ENCODE measurements around the gene SLCO2B1.

SLCO2B1 gene

DNA sequence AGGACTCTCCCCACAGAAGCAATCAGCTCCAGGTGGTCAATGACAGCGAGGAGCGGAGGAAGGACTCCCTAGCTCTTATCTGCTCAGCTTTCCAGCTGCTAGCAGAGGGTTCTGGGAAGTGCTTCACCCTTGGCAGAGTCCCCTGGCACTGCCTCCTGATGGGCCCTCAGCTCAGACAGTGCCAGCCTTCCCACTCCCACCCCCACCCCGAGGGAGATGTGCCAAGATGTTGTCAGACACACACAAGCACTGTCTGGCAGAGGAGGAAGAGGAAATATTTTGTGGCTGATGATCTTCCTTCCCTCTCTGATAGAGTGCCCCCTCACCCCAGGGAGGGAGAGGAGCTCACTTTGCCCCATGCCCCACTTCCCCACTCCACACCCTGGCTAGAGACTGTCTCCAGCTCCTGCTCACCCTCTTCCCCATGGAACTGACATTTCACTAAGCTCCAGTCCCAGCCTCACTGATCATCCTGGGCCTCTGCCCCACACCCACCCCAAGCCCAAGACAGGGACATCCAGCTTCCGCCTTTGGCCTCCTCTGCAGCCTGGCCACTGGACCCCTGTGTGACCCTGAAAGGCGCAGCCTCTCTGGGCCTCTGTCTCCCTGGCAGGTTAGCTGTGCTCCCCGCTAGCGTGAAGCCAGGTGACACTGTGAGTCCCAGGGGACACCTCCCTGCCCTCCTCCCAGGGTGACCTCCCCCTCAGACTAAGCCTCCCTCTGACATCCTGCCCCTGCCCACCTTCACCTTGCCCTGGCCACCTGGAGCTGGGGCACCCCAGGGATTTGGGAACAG is 44.5 kb downstream of the SLCO2B1 start:
- DNase-seq (ENCODE audit: low spot score): no peak

DNA sequence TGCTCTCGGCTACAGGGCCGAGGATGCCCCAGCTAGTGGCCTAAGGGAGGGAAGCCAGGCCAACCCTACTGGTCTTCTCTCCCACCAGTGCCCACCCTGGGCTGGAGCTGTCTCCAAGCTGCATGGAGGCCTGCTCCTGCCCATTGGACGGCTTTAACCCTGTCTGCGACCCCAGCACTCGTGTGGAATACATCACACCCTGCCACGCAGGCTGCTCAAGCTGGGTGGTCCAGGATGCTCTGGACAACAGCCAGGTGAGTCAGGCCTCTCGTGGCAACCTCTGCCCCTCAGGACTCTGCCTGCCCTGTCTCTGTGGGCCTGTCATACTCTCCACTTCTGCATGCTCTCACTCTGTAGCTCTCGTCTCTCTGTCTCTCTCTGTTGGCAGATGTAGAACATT is 45.5 kb downstream of the SLCO2B1 start:
- DNase-seq (ENCODE audit: low spot score): no peak

GRCh38 chr11:75197512-75198277 is 46.8 kb downstream of the SLCO2B1 start:
- DNase-seq (ENCODE audit: low spot score): no peak

DNA sequence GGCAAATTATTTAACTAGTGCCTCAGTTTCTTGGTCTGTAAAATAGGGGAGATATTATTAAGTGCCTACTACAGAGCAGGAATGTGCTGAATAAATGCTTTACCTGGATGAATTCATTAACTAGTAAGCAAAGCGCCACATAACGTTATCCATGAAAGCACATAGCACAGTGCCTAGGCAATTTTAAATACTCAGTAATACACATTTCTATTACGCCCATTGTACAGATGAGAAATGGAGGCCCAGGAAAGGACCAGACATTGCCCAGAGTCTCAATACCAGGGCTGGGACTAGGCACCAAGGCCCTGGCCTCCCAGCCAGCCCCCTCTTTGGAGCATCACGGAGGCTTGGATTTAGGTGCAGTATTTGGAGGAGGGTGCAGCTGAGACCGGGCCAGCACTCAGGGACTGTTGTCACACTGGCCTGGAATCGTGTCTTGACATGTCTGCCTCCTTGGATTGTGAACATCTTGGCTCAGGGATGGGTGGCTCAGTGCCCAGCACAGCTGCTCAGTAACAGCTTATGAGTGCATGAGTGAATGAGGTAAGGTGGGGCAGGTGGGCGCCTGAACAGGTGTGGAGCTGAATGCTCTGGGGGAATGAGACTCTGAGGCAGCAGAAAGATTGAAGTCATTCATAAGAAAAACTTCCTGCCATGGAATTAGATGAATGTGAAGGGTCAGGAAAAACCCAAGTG is 47.5 kb downstream of the SLCO2B1 start:
- DNase-seq (ENCODE audit: low spot score): no peak

DNA sequence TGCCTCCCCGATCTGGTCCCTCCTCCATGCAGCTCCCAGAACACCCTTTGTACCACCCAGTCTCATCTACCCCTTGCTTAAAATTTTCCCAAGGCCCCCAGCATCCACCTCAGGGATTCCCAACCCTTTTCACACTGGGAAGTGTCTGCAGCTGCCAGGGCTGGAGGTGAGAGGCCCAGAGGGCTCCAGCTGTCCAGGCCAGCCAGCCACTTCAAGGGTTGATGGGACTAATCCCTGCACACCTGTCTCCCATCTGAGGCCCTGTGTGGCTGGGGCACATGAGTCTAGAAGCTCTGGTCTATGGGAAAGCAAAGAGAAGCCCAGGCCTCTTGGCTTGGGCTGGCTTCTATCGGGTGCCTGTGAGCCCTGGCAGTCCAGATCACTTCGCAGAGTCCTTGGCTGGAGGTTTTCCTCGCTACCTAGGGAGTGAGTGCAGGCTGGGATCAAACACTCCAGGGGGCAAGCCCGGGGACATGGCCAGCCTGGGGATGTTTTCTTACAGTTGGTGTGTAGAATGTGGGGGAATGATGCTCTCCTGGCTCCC is 48.6 kb downstream of the SLCO2B1 start:
- no peak for DNase-seq (ENCODE audit: low spot score)

GRCh38 chr11:75200051-75200450 is 49.1 kb downstream of the SLCO2B1 start:
- DNase-seq (ENCODE audit: low spot score): no peak

GRCh38 chr11:75200531-75200930 is 49.6 kb downstream of the SLCO2B1 start:
- DNase-seq (ENCODE audit: low spot score): no peak

DNA sequence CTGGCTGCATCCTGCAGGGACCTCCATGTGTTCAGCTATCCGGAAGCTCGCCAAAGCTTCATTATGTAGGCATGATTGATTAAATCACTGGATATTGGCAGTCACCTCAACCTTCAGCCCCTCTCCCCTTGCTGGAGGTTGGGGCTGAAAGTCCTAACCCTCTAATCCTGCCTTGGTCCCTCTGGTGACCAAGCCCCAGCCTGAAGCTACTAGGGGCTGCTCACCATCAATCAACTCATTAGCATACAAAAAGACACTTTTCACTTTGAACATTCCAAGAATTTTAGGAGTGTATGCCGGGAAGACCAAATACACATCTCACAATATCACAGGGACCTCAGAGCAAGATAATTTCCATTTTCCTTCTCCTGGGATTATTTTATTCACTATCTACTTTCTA is 50.9 kb downstream of the SLCO2B1 start:
- DNase-seq (ENCODE audit: low spot score): no peak

GRCh38 chr11:75202195-75202594 is 51.3 kb downstream of the SLCO2B1 start:
- no peak for DNase-seq (ENCODE audit: low spot score)

DNA sequence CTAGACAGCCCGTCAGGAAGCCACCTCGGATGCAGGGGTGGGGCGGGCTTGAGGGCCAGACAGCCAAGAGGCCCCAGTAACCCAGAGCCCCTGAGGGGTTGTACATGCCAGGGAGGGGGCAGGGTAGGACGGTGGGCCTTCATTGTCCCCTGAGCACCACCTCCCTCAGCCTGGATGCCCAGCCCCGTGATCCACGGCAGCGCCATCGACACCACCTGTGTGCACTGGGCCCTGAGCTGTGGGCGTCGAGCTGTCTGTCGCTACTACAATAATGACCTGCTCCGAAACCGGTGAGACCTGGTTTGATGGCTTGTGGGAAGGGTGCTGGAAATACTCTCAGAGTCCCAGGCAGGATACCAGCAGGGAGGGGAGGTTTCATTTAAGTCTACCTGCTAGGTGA is 52.2 kb downstream of the SLCO2B1 start:
- DNase-seq (ENCODE audit: low spot score): no peak

- DNase-seq (ENCODE audit: low spot score): no peak
Measured at GRCh38 chr11:75203641-75204011, 52.7 kb downstream of the SLCO2B1 start.

DNA sequence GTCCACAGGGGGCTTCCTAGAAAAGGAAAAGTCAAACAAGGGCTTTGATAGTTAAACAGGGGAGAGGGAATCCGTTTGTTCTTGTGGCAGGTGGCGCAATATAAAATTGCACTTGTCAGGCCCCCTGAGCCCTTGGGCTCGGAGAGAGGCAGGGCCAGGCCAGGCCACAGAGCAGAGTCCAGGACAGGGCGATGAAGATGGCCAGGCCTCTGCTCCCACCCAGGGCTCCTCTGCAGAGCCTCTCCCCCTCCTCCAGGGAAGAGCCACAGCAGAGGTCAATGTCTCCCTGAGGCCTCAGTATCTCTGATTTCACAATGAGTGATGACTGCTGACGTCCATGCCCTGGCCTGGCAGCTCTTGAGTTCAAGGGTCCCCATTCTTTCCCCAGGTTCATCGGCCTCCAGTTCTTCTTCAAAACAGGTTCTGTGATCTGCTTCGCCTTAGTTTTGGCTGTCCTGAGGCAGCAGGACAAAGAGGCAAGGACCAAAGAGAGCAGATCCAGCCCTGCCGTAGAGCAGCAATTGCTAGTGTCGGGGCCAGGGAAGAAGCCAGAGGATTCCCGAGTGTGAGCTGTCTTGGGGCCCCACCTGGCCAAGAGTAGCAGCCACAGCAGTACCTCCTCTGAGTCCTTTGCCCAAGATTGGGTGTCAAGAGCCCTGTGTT is 53.2 kb downstream of the SLCO2B1 start:
- no peak for DNase-seq (ENCODE audit: low spot score)

DNA sequence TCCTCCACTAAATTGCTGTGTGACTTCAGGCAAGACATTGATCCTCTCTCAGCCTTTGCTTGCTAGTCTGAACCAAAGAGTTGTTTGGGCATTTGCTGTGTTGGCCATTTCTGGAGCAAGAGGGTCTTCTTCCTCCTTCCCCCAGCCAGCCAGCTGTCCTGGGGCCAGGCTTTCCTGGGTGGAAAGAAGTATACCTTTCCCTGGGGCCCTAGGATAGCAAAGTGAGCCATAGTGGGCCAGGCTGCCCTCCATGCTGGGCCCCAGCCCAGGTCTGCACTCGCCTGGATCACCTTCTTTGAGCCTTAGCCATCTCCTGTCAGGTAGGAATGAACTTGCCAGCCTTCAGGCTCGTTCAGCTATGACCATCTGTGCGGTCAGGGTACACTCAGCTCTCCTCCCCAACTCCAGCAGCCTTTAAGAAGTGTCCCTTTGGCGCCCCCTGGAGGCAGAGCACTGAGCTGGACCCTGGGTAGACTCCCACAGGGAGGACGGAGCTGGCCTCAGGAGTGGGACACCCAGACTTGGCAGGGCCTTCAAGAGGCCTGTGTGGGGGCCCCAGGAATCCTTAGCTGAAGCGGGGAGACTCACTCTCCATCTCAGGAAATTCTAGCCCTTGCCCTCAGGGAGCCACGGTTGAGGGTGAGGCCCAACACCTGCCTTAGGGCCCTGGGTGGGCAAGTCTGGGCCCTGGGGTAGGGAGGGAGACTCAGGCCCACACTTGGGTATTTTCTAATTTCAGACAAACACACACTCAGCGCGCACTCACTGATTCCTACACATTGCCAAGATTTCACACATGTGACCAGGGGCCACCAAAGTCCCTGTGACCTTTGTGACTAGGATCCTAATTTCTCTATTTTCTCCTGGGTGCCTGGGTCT is 54.0 kb downstream of the SLCO2B1 start:
- DNase-seq (ENCODE audit: low spot score): peak; percentile 89

DNA sequence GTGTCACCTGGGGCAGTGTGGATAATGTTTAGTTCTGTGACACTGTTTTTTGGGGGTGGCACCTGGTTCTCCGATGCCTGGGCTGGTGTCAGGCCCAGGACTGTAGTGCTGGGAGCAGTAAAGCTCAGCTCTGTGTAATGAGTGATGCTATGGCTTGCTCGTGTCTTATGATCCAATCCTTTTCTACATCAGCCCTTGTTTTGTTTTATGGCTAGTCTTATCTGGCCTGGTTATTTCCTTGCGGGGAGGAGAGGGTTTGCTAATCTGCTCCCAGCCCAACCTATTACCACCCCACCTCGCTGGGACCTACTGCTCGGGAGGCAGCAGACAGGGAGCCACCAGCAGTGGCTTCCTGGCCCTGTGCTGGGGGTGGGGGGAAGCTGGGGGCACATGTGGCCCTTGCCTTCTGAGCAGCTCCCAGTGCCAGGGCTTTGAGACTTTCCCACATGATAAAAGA is 54.7 kb downstream of the SLCO2B1 start:
- DNase-seq (ENCODE audit: low spot score): no peak

DNA sequence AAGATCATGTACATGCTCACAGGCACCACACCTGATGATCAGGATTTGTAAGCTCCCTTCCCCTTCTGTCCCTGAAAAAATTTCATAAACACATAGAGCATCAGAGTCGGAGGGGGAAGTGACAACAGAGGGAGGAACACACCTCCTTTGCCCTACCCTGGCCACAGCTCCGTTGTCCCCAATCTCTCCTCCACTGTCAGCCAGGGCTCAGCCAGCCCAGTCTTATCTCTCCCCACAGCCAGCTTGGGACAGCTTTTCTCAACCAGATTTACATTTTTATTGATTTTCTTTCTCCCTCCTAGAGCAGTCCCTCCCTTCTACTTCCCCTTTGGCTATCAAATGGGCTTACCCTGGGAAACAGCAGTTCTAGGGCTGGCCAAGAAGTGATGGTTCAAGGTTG is 57.5 kb downstream of the SLCO2B1 start:
- DNase-seq (ENCODE audit: low spot score): no peak

DNA sequence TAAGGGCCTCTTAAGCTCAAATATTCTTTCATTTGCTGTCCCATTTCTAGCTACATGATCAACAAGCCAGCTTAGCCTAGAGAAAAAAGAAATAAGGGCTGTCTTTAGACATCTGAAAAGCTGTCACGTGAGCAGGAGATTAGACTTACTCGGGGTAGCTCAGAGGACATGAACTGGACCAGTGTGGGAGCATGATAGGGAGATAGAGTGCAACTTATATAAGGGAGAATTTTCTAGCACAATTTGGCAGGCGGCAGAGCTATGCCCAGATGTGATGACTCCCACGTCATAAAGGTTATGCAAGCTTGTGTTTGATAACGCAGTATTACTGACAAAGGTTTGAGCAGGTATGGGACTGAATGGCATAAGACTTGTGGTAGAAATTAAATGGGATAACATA is 61.5 kb downstream of the SLCO2B1 start:
- DNase-seq (ENCODE audit: low spot score): no peak

DNA sequence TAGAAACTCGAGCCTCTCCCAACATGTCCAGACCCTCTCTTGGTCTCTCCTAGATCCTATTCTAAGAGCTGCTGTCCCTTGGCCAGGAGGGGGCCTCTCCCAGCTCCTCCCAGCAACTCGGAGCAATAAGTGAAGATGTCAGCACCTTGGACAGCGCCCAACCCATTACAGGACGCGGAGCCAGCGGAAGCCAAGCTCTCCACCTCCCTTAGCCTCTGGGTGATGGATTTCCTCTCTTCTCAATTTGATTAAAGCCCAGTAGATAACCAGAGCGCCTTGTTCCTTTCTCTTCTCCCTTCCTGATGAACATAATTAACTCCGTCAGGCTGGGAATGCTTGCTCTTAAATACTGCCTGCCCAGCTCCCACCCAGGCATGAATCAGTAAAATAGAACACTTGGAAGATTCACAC is 63.5 kb downstream of the SLCO2B1 start:
- peak; percentile 69 for DNase-seq (ENCODE audit: low spot score)

- DNase-seq (ENCODE audit: low spot score): no peak
Measured at GRCh38 chr11:75214843-75215242, 63.9 kb downstream of the SLCO2B1 start.

DNA sequence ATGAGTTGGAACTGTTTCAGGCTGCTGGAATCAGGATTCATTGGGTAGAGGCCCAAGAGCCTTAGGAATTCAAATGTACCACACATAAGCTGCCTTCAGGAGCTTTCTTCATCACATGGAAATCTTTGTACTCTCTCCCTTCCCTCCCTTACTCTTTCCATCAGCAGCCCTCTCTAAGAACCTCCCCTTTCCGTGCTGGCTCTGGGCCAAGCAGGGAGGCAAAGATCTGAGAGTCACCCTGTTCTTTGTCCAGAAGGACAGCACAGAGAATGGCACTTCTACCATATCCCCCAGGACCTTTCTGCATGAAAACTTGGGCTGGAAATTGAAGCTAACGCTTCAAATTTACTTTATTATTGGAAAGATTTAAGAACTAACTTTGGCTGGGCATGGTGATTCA is 69.0 kb downstream of the SLCO2B1 start:
- no peak for DNase-seq (ENCODE audit: low spot score)

- DNase-seq (ENCODE audit: low spot score): no peak
Measured at GRCh38 chr11:75223954-75224643, 73.2 kb downstream of the SLCO2B1 start.
